HUES6 (cell line): Measurements from ENCODE around the gene BCL7C.

Experiments
- H3K27ac ChIP-seq: 2 replicates; pipeline ENCODE4 v1.7.0; 2013; ENCODE audit warnings: low read depth, mild to moderate bottlenecking, low read length, inconsistent platforms
- H3K27me3 ChIP-seq: 2 replicates; pipeline ENCODE4 v1.6.1; 2013; ENCODE audit warnings: low read length; ENCODE audit not compliant: control insufficient read depth, insufficient read depth
- H3K36me3 ChIP-seq: 2 replicates; pipeline ENCODE4 v1.6.1; 2013; ENCODE audit warnings: low read length; ENCODE audit not compliant: control insufficient read depth, insufficient read depth
- H3K4me1 ChIP-seq: 2 replicates; pipeline ENCODE4 v1.6.1; 2013; ENCODE audit warnings: low read length; ENCODE audit not compliant: control insufficient read depth, insufficient read depth
- H3K4me3 ChIP-seq: 2 replicates; pipeline ENCODE4 v1.5.1; 2013; ENCODE audit warnings: low read depth, low read length
- H3K9ac ChIP-seq: one replicate; pipeline ENCODE4 v1.6.1; 2013; ENCODE audit warnings: mild to moderate bottlenecking, low read length
- H3K9me3 ChIP-seq: 2 replicates; pipeline ENCODE4 v1.6.1; 2013; ENCODE audit warnings: low read depth, low read length; ENCODE audit not compliant: control insufficient read depth, insufficient read depth

BCL7C gene

DNA sequence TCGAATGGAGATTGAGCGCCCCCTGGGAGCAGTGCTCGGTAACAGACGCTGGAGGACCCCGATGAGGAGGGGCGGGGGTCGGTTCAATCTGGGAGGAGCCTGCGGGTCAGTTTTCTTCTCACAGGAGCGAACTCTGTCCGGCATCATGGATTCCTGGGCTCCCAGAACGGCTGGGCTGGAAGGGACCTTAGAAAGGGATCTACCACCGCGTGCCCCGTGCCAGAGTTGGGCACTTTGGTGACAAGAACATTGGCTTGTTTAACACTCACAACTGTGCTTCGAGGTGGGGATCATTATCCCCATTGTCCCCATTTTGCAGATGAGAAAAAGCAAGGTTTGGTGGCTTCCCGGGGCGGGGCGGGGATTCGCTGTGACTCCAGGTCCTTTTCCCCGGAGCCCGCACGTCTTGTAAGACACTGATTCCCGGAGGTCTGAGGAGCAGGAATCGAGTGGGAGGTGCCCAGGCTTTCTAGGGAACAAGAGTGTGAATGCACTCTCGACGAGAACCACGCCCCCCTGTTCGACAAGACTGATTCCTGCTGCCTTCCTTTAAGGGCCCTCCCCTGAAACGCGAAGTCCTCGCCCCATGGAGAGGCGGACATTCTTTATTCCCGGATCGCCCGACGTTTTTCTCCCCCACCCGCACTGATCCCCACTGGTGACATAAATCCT lies 28.0 kb upstream of the BCL7C start:
- Histone ChIP-seq H3K9ac (peak overlapping the region; percentile 56), H3K9me3 (no peaks in the 10 kb centered on the region), H3K4me3 (peak overlapping the region; percentile 69), H3K27ac (no peak overlapping the region), H3K36me3 (peaks cover 10% of the 10 kb centered on the region), H3K27me3 (no peaks in the 10 kb centered on the region), H3K4me1 (peaks cover 3% of the 10 kb centered on the region; the same call in 1 of the 2 replicates)

GRCh38 chr16:30921459-30921747 lies 27.5 kb upstream of the BCL7C start:
- Histone ChIP-seq H3K36me3 (0 out of 2 replicates have a peak, but pooled peaks cover 5% of the 10 kb centered on the region), H3K9ac (no peak overlapping the region), H3K4me1 (peaks cover 3% of the 10 kb centered on the region; the same call in 1 of the 2 replicates), H3K4me3 (peak overlapping the region; percentile 69), H3K27me3 (no peaks in the 10 kb centered on the region), H3K27ac (no peak overlapping the region), H3K9me3 (no peaks in the 10 kb centered on the region)

DNA sequence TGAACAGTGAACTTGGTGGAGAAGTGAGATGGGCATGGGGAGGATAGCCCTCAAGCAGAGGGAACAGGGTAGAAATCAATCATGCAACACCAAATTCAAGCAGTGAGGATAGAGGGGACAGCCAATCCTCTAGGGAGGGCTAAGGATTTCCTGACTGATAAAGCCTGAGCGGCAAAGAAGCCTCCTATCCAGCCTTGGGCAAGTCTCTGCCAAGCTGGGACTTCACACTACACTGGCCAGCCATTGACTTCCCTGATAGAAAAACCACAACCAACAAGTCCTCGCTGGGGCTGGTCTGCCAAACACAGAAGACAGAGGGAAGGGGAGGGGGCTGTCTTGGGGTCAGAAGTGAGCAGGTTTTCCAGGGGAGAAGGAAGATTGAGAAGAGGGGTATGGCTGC lies 27.0 kb upstream of the BCL7C start:
- Histone ChIP-seq H3K4me3 (no peak overlapping the region), H3K36me3 (0 out of 2 replicates have a peak, but pooled peaks cover 2% of the 10 kb centered on the region), H3K27ac (no peak overlapping the region), H3K9ac (no peak overlapping the region), H3K9me3 (no peaks in the 10 kb centered on the region), H3K4me1 (peaks cover 3% of the 10 kb centered on the region; the same call in 1 of the 2 replicates), H3K27me3 (no peaks in the 10 kb centered on the region)

DNA sequence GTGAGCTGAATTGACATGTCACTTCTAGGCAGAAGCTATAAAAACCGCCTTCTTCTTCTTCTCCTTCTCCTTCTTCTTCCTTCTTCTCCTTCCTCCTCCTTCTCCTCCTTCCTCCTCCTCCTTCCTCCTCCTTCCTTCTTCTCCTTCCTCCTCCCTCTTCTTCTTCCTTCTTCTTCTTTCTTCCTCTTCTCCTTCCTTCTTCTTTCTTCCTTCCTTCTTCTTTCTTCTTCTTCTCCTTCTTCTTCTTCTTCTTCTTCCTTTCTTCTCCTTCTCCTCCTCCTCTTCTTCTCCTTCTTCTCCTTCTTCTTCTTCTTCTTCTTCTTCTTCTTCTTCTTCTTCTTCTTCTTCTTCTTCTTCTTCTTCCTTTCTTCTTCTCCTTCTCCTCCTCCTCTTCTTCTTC lies 24.7 kb upstream of the BCL7C start:
- no peaks in the 10 kb centered on the region for H3K9me3 ChIP-seq
- no peaks in the 10 kb centered on the region for H3K27me3 ChIP-seq
- no peak overlapping the region for H3K27ac ChIP-seq
- no peak overlapping the region for H3K4me3 ChIP-seq
- H3K4me1 ChIP-seq, result peaks cover 3% of the 10 kb centered on the region; the same call in 1 of the 2 replicates
- H3K36me3 ChIP-seq, result no peaks in the 10 kb centered on the region
- H3K9ac ChIP-seq, result no peak overlapping the region

DNA sequence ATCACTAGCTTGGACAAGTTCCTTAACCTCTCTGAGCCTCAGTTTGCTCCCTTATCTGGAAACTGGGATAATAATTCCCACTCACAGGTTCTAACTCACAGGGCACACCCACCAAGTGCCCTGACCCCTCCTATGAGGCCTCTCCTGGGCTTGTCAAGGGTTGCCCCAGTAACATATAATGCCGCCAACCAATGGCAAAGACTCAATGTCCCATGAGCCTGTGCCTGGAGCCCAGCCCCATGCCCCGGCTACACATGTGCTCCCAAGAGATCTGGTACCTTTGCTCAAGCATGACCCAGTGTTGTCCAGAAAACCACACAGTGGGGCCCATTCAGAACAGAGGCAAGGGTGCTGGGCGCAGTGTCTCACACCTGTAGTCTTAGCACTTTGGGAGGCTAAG lies 21.0 kb upstream of the BCL7C start:
- Histone ChIP-seq H3K27me3 (no peaks in the 10 kb centered on the region), H3K9me3 (no peaks in the 10 kb centered on the region), H3K4me3 (no peak overlapping the region), H3K36me3 (no peaks in the 10 kb centered on the region), H3K4me1 (peaks cover 10% of the 10 kb centered on the region), H3K27ac (no peak overlapping the region), H3K9ac (no peak overlapping the region)

GRCh38 chr16:30912794-30913412 lies 19.0 kb upstream of the BCL7C start:
- Histone ChIP-seq H3K36me3 (no peaks in the 10 kb centered on the region), H3K4me1 (peaks cover 10% of the 10 kb centered on the region), H3K9ac (no peak overlapping the region), H3K27me3 (no peaks in the 10 kb centered on the region), H3K4me3 (no peak overlapping the region), H3K9me3 (no peaks in the 10 kb centered on the region), H3K27ac (no peak overlapping the region)

DNA sequence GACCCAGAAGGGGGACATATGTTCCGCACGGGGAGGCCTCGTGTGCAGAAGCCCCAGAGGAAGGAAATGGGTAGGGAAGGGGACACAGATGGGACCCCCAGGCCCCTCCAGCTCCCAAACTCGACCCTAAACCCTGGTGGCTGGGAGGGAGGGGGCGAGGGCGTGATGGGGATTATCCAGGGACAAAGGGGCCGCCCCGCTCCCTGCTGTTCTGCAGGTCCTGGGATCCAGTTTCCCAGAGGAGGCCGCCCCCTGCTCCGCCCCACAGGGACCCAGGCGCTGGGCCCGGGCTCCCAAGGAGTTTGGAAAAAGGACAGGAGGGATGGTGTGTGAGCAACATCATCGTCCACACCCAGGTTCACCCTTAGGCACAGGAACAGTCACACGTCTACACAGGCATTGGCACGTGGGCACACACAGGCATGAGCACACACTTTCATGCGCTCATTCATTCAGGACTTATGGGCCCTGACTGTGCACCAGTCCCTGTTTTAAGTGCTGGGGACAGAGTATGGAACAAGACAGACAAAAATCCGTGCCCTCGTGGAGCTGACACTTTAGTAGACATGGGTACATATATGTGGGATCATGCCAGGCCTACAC lies 16.7 kb upstream of the BCL7C start:
- H3K36me3 ChIP-seq, result no peaks in the 10 kb centered on the region
- H3K9me3 ChIP-seq, result no peaks in the 10 kb centered on the region
- no peak overlapping the region for H3K27ac ChIP-seq
- H3K9ac ChIP-seq, result no peak overlapping the region
- no peaks in the 10 kb centered on the region for H3K27me3 ChIP-seq
- peaks cover 10% of the 10 kb centered on the region for H3K4me1 ChIP-seq
- no peak overlapping the region for H3K4me3 ChIP-seq

- Histone ChIP-seq H3K27me3 (no peaks in the 10 kb centered on the region), H3K27ac (no peak overlapping the region), H3K36me3 (no peaks in the 10 kb centered on the region), H3K4me1 (peaks cover 18% of the 10 kb centered on the region), H3K9ac (no peak overlapping the region), H3K9me3 (no peaks in the 10 kb centered on the region), H3K4me3 (no peak overlapping the region)
Measured at GRCh38 chr16:30907064-30907463, 13.2 kb upstream of the BCL7C start.

GRCh38 chr16:30904114-30904780 lies 10.4 kb upstream of the BCL7C start:
- Histone ChIP-seq H3K9ac (no peak overlapping the region), H3K36me3 (no peaks in the 10 kb centered on the region), H3K9me3 (no peaks in the 10 kb centered on the region), H3K27ac (no peak overlapping the region), H3K4me1 (peaks cover 9% of the 10 kb centered on the region; the same call in 1 of the 2 replicates), H3K27me3 (peaks cover 9% of the 10 kb centered on the region), H3K4me3 (no peak overlapping the region)

DNA sequence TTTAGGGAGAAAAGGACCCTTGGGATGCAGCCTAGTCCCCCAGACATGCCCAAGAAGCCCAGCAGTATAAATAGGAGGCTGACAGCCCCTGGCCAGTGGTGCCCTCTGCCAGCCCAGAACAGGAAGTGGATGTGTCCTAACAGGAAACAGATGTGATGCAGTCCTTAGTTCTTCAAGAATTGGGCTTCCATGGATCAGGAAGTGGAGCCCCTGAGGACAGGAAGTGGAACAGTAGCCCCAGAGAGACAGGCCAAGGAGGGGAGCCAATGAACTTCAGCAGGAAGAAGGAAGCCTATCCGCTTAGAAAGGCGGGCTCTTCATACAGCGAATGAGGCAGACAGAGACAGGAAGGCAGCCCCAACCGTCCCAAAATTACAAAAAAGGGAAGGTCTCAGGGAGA lies 9.7 kb upstream of the BCL7C start:
- Histone ChIP-seq H3K27me3 (peaks cover 9% of the 10 kb centered on the region), H3K4me3 (no peak overlapping the region), H3K9ac (no peak overlapping the region), H3K9me3 (no peaks in the 10 kb centered on the region), H3K36me3 (no peaks in the 10 kb centered on the region), H3K4me1 (peaks cover 9% of the 10 kb centered on the region; the same call in 1 of the 2 replicates), H3K27ac (no peak overlapping the region)

GRCh38 chr16:30903002-30903401 lies 9.1 kb upstream of the BCL7C start:
- H3K27ac ChIP-seq, result peak overlapping the region; percentile 28; the same call in 1 of the 2 replicates
- H3K27me3 ChIP-seq, result peaks cover 9% of the 10 kb centered on the region
- peaks cover 9% of the 10 kb centered on the region; the same call in 1 of the 2 replicates for H3K4me1 ChIP-seq
- H3K9me3 ChIP-seq, result no peaks in the 10 kb centered on the region
- H3K4me3 ChIP-seq, result no peak overlapping the region
- H3K36me3 ChIP-seq, result no peaks in the 10 kb centered on the region
- peak overlapping the region; percentile 89 for H3K9ac ChIP-seq
